ENCODE data around the gene SLFN13.
"Not testable (repeated sequence)": the region's sequence is repeated elsewhere in the genome, so short reads cannot be mapped to it uniquely, and the experiment has no call there.

- TF ChIP-seq POLR2A (IDR thresholded peaks at IDR 0.05; ENCODE audit: extremely low read depth, insufficient read length); CTCF (IDR thresholded peaks at IDR 0.05; ENCODE audit: low read depth, low read length); MYC (IDR thresholded peaks at IDR 0.05; ENCODE audit: low read depth, low read length); MAX (IDR thresholded peaks at IDR 0.05; ENCODE audit: low read depth, low read length): not testable (repeated sequence)
These were observed 27.5 kb downstream of the SLFN13 start for GRCh38 chr17:35421069-35421468.

All from NB4 (cell line).